Endothelial cell of umbilical vein (primary cell): Measurements from ENCODE around the gene SPOCD1. TPM values are rescaled to one million over a fixed set of nuclear protein-coding genes. Genes with fewer than 3 reads are reported as not detected.
A peak's percentile ranks its signal among the peaks of the same experiment; 100 is the strongest.

Experiments
- BruUV-seq: library from RNA; stranded (reverse); fragments of 400-500 nt; replicated peaks from 2 replicates; lab custom pipeline; 2021; lab: Mats Ljungman, UMichigan
- CTCF ChIA-PET: fragments of 300-600, 350-600 bp; sonication (Branson Sonifier 250); formaldehyde crosslinking; loops from one replicate; lab custom pipeline; 2021; ENCODE audit warnings: antibody characterized with exemption, inconsistent platforms; lab: Charles Lee
- POLR2A ChIA-PET: fragments of 300-600, 350-600 bp; sonication (Branson Sonifier 250); formaldehyde crosslinking; loops from one replicate; lab custom pipeline; 2021; ENCODE audit warnings: antibody characterized with exemption, inconsistent platforms; lab: Charles Lee
- DNase-seq: peaks from one replicate; pipeline ENCODE4 v3.0.0-alpha.2; 2011; ENCODE audit warnings: low read depth, low spot score
- FAIRE-seq: peaks from 2 replicates; lab custom pipeline; 2011; peaks lifted over from hg19 to GRCh38; lab: Jason Lieb, UNC
- H2AFZ ChIP-seq: 2 replicates; pipeline ENCODE4 v1.6.0; 2012; ENCODE audit warnings: low read depth, low read length, control low read depth, inconsistent platforms
- H3K27ac ChIP-seq: 2 replicates; pipeline ENCODE4 v1.5.1; 2011; ENCODE audit warnings: low read depth, mild to moderate bottlenecking, control low read depth, low read length, moderate library complexity; ENCODE audit not compliant: insufficient read depth
- H3K27me3 ChIP-seq, 2 experiments: 2 replicates each; pipeline versions ENCODE4 v1.6.0 to v1.6.1; 2011; ENCODE audit warnings: low read length in 2 of 2, mixed read lengths in 1 of 2; ENCODE audit not compliant: control insufficient read depth in 2 of 2, insufficient read depth in 2 of 2
- H3K36me3 ChIP-seq, 2 experiments: 2 replicates in 1 of 2; 3 replicates in 1 of 2; pipeline ENCODE4 v1.5.1; 2011; ENCODE audit warnings: low read length in 2 of 2, mild to moderate bottlenecking in 1 of 2, moderate library complexity in 1 of 2; ENCODE audit not compliant: control insufficient read depth in 2 of 2, insufficient read depth in 2 of 2; ENCODE audit errors: extremely low read depth in 1 of 2
- H3K4me1 ChIP-seq: 3 replicates; pipeline ENCODE4 v1.5.1; 2011; ENCODE audit warnings: mild to moderate bottlenecking, low read length; ENCODE audit not compliant: control insufficient read depth, insufficient read depth; ENCODE audit errors: extremely low read depth
- H3K4me2 ChIP-seq: 2 replicates; pipeline ENCODE4 v1.6.1; 2011; ENCODE audit warnings: low read length, control low read depth, mixed read lengths; ENCODE audit not compliant: insufficient read depth
- H3K4me3 ChIP-seq, 3 experiments: fragments of 200-600 bp in 1 of 3; sonication (generic), shearing (Covaris generic) in 1 of 3; replicated peaks in 1 of 3; 2 replicates each; pipeline ENCODE4 v1.5.1; 2011 to 2016; ENCODE audit warnings: control low read depth in 3 of 3, low read length in 3 of 3, mild to moderate bottlenecking in 2 of 3, inconsistent platforms in 1 of 3, low read depth in 1 of 3, moderate library complexity in 1 of 3; ENCODE audit not compliant: insufficient read depth in 1 of 3
- H3K79me2 ChIP-seq: 2 replicates; pipeline ENCODE4 v1.6.0; 2012; ENCODE audit warnings: low read length, inconsistent platforms; ENCODE audit not compliant: control insufficient read depth, insufficient read depth
- H3K9ac ChIP-seq: replicated peaks from 2 replicates; pipeline ENCODE3; 2011; ENCODE audit warnings: low read length, control low read depth; ENCODE audit not compliant: insufficient read depth; ENCODE audit errors: extremely low read depth
- H3K9me1 ChIP-seq: replicated peaks from 3 replicates; pipeline ENCODE4 v1.6.0; 2011; ENCODE audit warnings: mild to moderate bottlenecking, low read length; ENCODE audit not compliant: control insufficient read depth, insufficient read depth; ENCODE audit errors: extremely low read depth
- H3K9me3 ChIP-seq: replicated peaks from 2 replicates; pipeline ENCODE4 v1.5.1; 2012; ENCODE audit warnings: low read length, inconsistent platforms; ENCODE audit not compliant: control insufficient read depth, insufficient read depth
- H4K20me1 ChIP-seq: replicated peaks from 2 replicates; pipeline ENCODE3; 2011; ENCODE audit warnings: mild to moderate bottlenecking, low read length; ENCODE audit not compliant: control insufficient read depth, insufficient read depth; ENCODE audit errors: extremely low read depth
- EZH2 ChIP-seq: IDR thresholded peaks from 2 replicates; pipeline ENCODE4 v1.6.1; 2012; ENCODE audit warnings: borderline replicate concordance, low read depth, mild to moderate bottlenecking, moderate library complexity, low read length, inconsistent platforms; ENCODE audit not compliant: severe bottlenecking
- FOS ChIP-seq: IDR thresholded peaks from 2 replicates; pipeline ENCODE4 v1.6.1; 2011; ENCODE audit warnings: mild to moderate bottlenecking, low read length, moderate library complexity, borderline replicate concordance; ENCODE audit not compliant: insufficient read depth
- GATA2 ChIP-seq: IDR thresholded peaks from 2 replicates; pipeline ENCODE4 v1.7.0; 2011; ENCODE audit warnings: low read depth, mild to moderate bottlenecking, moderate library complexity, mixed read lengths, low read length; ENCODE audit not compliant: insufficient read length, insufficient read depth
- JUN ChIP-seq: IDR thresholded peaks from 2 replicates; pipeline ENCODE4 v1.6.1; 2011; ENCODE audit warnings: borderline replicate concordance, low read depth; ENCODE audit not compliant: insufficient read length, insufficient read depth
- MYC ChIP-seq: IDR thresholded peaks from one replicate; pipeline ENCODE4 v1.6.1; 2011; ENCODE audit warnings: mild to moderate bottlenecking, low read depth, low read length
- POLR2A ChIP-seq: IDR thresholded peaks from 2 replicates; pipeline ENCODE4 v1.6.1; 2012; ENCODE audit warnings: low read depth, mild to moderate bottlenecking, control low read depth, low read length
- POLR2AphosphoS5 ChIP-seq: IDR thresholded peaks from 2 replicates; pipeline ENCODE4 v1.6.1; 2012; ENCODE audit warnings: low read depth, mild to moderate bottlenecking, control low read depth, low read length, moderate library complexity; ENCODE audit not compliant: insufficient read depth
- dilution Hi-C: fragments of 300-500 bp; cut with MboI; formaldehyde crosslinking; loops from one replicate; pipeline ENCODE4 v1.15.0; 2019; ENCODE audit warnings: low sequenced_read_pairs; ENCODE audit not compliant: extremely low pct_ligation_motif_present
- intact Hi-C: fragments of 100-400 bp; cut with micrococcal nuclease; formaldehyde crosslinking; loops from one replicate; pipeline ENCODE4 v1.10.0; 2022
- polyA plus RNA-seq, 4 experiments: library from polyadenylated mRNA; depleted of rRNA in 3 of 4; stranded (reverse) in 3 of 4; unstranded in 1 of 4; fragments of >200 nt; gene quantifications; 2 replicates each; pipeline versions ENCODE4 v1.2.1 to v1.2.3, GENCODE V29; 2011 to 2012; ENCODE audit warnings: missing spikeins in 1 of 4
- total RNA-seq: library from RNA; stranded (reverse); gene quantifications from 2 replicates; pipeline ENCODE4 v1.2.3, GENCODE V29; 2021
- TF ChIP-seq, protein P1 (sequence below): IDR thresholded peaks from 2 replicates; pipeline ENCODE4 v1.6.1; 2011; ENCODE audit not compliant: insufficient read depth, insufficient read length

Gene SPOCD1
- total and polyA plus RNA-seq, 2 donors (not counting 3 experiments of a cell fraction or from before 2014, with no cell fraction given) = 0.27 to 33.0 TPM

DNA sequence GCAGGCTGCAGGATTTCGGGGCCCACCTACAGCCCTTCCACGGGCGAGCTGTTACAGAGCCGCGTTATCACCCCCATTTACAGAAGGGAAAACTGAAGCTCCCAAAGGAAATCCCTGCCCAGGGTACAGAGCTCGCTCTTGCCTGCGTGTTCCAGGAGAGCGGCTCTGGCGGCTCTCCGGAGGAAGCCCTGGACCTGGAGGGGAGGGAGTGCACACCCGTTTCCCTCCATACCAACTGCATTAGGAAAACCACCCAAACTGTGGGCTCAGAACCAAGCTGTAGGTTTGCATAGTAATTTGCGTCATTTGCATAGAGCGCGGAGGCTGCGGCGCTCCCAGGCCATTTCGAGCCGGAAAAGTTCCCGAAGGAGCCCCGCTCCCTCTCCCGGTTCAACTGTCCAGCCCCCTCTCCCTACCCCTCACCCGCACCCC is 27.0 kb downstream of the SPOCD1 start:
- no peak for DNase-seq
- H4K20me1 ChIP-seq = no peaks in the 10 kb centered on the region
- ChIA-PET CTCF (interaction anchor here (0.7 to 5.6 kb wide), 55 partner anchors 10 to 604 kb away, joined by 3 to 102 read pairs (median 7); partner anchors contain the start of genes ADGRB2, COL16A1, KHDRBS1 and PEF1), POLR2A (interaction anchor here (0.7 to 1.2 kb wide), 5 partner anchors 10 to 1338 kb away, joined by 3 to 6 read pairs (median 3); no protein-coding TSS in a partner anchor)
- intact Hi-C loops = loop anchor here (1.0 to 10.0 kb wide), 12 partner anchors 24 to 606 kb away; no protein-coding TSS in a partner anchor
- peak overlapping the region; percentile 72 for H2AFZ ChIP-seq
- H3K4me3 ChIP-seq = peak overlapping the region; percentile 4 to 78 (median 55)
- H3K4me1 ChIP-seq = peaks cover 4% of the 10 kb centered on the region
- no peak overlapping the region for H3K9ac ChIP-seq
- H3K27ac ChIP-seq = no peak overlapping the region
- no peak for FAIRE-seq
- no peak for TF ChIP-seq FOS
- no peak for TF ChIP-seq GATA2
- TF ChIP-seq POLR2A = no peak
- TF ChIP-seq JUN = no peak
- no peak for TF ChIP-seq EZH2
- dilution Hi-C loops = no loop called here
- peak overlapping the region; percentile 70 for H3K4me2 ChIP-seq
- no peaks in the 10 kb centered on the region for H3K36me3 ChIP-seq
- BruUV-seq = no TSS peak
- H3K9me3 ChIP-seq = no peaks in the 10 kb centered on the region
- H3K79me2 ChIP-seq = no peaks in the 10 kb centered on the region
- H3K9me1 ChIP-seq = no peaks in the 10 kb centered on the region
- H3K27me3 ChIP-seq = no peaks in the 10 kb centered on the region

DNA sequence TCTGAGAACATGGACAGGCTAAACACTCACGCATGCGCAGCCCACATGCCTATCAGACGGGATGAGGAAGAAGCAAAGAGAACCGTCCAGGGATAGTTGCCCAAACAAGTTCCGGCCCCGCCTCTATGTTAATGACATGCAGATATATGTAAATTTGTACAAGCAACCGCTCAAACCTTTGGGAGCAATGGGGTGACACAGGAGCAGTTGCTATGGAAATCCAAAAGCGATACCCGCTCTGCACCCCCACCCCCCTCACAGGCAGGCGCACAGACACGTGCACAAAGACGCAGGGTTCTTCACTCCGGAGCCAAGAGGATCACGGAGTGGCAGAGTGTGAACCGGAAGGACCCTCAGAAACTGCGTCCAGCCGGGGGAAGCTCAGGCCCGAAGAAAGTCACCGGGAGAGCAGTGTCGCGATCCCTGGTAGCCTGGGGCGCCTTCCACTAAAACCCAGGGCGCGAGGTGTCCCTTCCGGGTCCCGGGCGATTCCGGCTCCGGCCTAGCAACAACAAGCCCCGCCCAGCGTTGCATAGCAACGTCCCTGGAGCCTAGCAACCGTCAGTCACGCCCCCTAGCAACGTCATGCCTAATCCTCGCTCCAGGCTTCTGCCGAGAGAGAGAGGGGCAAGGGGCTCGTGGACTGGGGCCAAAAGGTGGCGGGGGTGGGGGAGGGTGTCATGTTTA is 27.5 kb downstream of the SPOCD1 start:
- BruUV-seq = TSS peak; percentile 65
- H4K20me1 ChIP-seq = no peaks in the 10 kb centered on the region
- H3K4me3 ChIP-seq = peak overlapping the region; percentile 4 to 78 (median 55)
- H2AFZ ChIP-seq = peak overlapping the region; percentile 72
- intact Hi-C loops (loop anchor here (1.0 to 10.0 kb wide), 5 partner anchors 26 to 605 kb away; no protein-coding TSS in a partner anchor), dilution Hi-C loops (no loop called here)
- peak overlapping the region; percentile 32 for H3K27ac ChIP-seq
- no peaks in the 10 kb centered on the region for H3K27me3 ChIP-seq
- no peaks in the 10 kb centered on the region for H3K9me3 ChIP-seq
- ChIA-PET CTCF (interaction anchor here (0.7 to 5.6 kb wide), 42 partner anchors 10 to 603 kb away, joined by 3 to 102 read pairs (median 9); partner anchors contain the start of genes ADGRB2, COL16A1, KHDRBS1 and PEF1), POLR2A (interaction anchor here (0.9 to 1.2 kb wide), 2 partner anchors 10 to 107 kb away, joined by 3 read pairs; no protein-coding TSS in a partner anchor)
- peaks cover 4% of the 10 kb centered on the region for H3K4me1 ChIP-seq
- no peaks in the 10 kb centered on the region for H3K36me3 ChIP-seq
- DNase-seq = peak; percentile 84
- peak; percentile 83 for TF ChIP-seq POLR2AphosphoS5
- TF ChIP-seq, protein P1, sequence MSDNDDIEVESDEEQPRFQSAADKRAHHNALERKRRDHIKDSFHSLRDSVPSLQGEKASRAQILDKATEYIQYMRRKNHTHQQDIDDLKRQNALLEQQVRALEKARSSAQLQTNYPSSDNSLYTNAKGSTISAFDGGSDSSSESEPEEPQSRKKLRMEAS = peak; percentile 13
- TF ChIP-seq MYC = no peak
- peak; percentile 65 for TF ChIP-seq POLR2A
- TF ChIP-seq EZH2 = no peak
- peak overlapping the region; percentile 70 for H3K4me2 ChIP-seq
- FAIRE-seq = peak; percentile 96
- no peaks in the 10 kb centered on the region for H3K79me2 ChIP-seq
- H3K9me1 ChIP-seq = no peaks in the 10 kb centered on the region
- H3K9ac ChIP-seq = peak overlapping the region; percentile 63
